SH-SY5Y (cell line): ENCODE data around the gene DZIP1.

Experiments used
- GATA2 ChIP-seq: IDR thresholded peaks from 2 replicates; pipeline ENCODE4 v1.6.1; 2011; ENCODE audit warnings: mild to moderate bottlenecking, low read depth, low read length
- GATA3 ChIP-seq: IDR thresholded peaks from 2 replicates; pipeline ENCODE4 v1.6.1; 2011; ENCODE audit warnings: low read depth, mild to moderate bottlenecking, low read length, moderate library complexity

- TF ChIP-seq GATA2 (no peak), GATA3 (no peak)
These were observed 16.9 kb downstream of the DZIP1 start for GRCh38 chr13:95627590-95627989.
